Common myeloid progenitor, CD34-positive (primary cell): ENCODE measurements around the gene CELF5.
"Not testable (repeated sequence)": the region's sequence is repeated elsewhere in the genome, so short reads cannot be mapped to it uniquely, and the experiment has no call there.

Source experiments
- CTCF ChIA-PET: fragments of 350-600 bp; sonication (Branson Sonifier 250); formaldehyde crosslinking; loops from one replicate; lab custom pipeline; 2021; ENCODE audit warnings: antibody characterized with exemption; lab: Charles Lee
- POLR2A ChIA-PET: fragments of 350-600 bp; sonication (Branson Sonifier 250); formaldehyde crosslinking; loops from one replicate; lab custom pipeline; 2021; ENCODE audit warnings: antibody characterized with exemption; lab: Charles Lee
- DNase-seq, 3 donors: peaks; one replicate each; pipeline versions ENCODE4 v3.0.0 to v3.0.0-alpha.2; 2013
- H3K27ac ChIP-seq, 2 experiments: 1 replicate in 1 of 2; 2 replicates in 1 of 2; pipeline ENCODE4 v1.7.0; 2013; ENCODE audit warnings: inconsistent platforms in 2 of 2, low read length in 2 of 2, mild to moderate bottlenecking in 2 of 2, low read depth in 1 of 2, moderate library complexity in 1 of 2; ENCODE audit not compliant: severe bottlenecking in 2 of 2, insufficient read depth in 1 of 2, poor library complexity in 1 of 2
- H3K27me3 ChIP-seq, 5 experiments: replicated peaks in 2 of 5; 1 replicate in 3 of 5; 2 replicates in 2 of 5; pipeline versions ENCODE4 v1.6.1 to v1.7.0; 2013; ENCODE audit warnings: low read length in 4 of 5, mild to moderate bottlenecking in 2 of 5, moderate library complexity in 2 of 5, inconsistent platforms in 1 of 5; ENCODE audit not compliant: insufficient read depth in 5 of 5, control insufficient read depth in 4 of 5
- H3K36me3 ChIP-seq, 4 experiments: 1 replicate in 2 of 4; 2 replicates in 2 of 4; pipeline versions ENCODE4 v1.6.1 to v1.7.0; 2013; ENCODE audit warnings: low read length in 3 of 4, control low read depth in 1 of 4, mild to moderate bottlenecking in 1 of 4; ENCODE audit not compliant: control insufficient read depth in 4 of 4, insufficient read depth in 4 of 4
- H3K4me1 ChIP-seq, 4 experiments: 1 replicate in 3 of 4; 2 replicates in 1 of 4; pipeline versions ENCODE4 v1.6.1 to v1.7.1; 2013; ENCODE audit warnings: low read length in 3 of 4, mild to moderate bottlenecking in 3 of 4, control low read depth in 1 of 4, inconsistent platforms in 1 of 4, moderate library complexity in 1 of 4; ENCODE audit not compliant: control insufficient read depth in 4 of 4, insufficient read depth in 4 of 4; ENCODE audit errors: control extremely low read depth in 1 of 4
- H3K4me3 ChIP-seq, 7 experiments: 1 replicate in 4 of 7; 2 replicates in 3 of 7; pipeline versions ENCODE4 v1.5.1 to v1.7.0; 2013; ENCODE audit warnings: mild to moderate bottlenecking in 7 of 7, low read length in 6 of 7, moderate library complexity in 6 of 7, inconsistent platforms in 2 of 7, low read depth in 2 of 7, control low read depth in 1 of 7; ENCODE audit not compliant: insufficient read depth in 4 of 7, control insufficient read depth in 1 of 7; ENCODE audit errors: extremely low read depth in 1 of 7
- H3K9me3 ChIP-seq, 5 experiments: 1 replicate in 4 of 5; 2 replicates in 1 of 5; pipeline versions ENCODE4 v1.6.1 to v1.7.1; 2013; ENCODE audit warnings: low read length in 4 of 5, mild to moderate bottlenecking in 2 of 5, inconsistent platforms in 1 of 5, low read depth in 1 of 5, moderate library complexity in 1 of 5; ENCODE audit not compliant: control insufficient read depth in 4 of 5, insufficient read depth in 2 of 5; ENCODE audit errors: control extremely low read depth in 1 of 5
- WGBS: methylation state at CpG from one replicate; pipeline ENCODE4 v1.1.5; 2013; ENCODE audit not compliant: insufficient coverage; 5-methylcytosine and 5-hydroxymethylcytosine counted together

The CELF5 gene

GRCh38 chr19:3284759-3285646, 60.5 kb downstream of the CELF5 start:
- H3K4me3 ChIP-seq, result peak overlapping the region; percentile 26 to 71 (median 46)
- WGBS, result 3% methylated on average over 11 of the region's 38 CpGs
- POLR2A ChIA-PET, result no interaction called here

DNA sequence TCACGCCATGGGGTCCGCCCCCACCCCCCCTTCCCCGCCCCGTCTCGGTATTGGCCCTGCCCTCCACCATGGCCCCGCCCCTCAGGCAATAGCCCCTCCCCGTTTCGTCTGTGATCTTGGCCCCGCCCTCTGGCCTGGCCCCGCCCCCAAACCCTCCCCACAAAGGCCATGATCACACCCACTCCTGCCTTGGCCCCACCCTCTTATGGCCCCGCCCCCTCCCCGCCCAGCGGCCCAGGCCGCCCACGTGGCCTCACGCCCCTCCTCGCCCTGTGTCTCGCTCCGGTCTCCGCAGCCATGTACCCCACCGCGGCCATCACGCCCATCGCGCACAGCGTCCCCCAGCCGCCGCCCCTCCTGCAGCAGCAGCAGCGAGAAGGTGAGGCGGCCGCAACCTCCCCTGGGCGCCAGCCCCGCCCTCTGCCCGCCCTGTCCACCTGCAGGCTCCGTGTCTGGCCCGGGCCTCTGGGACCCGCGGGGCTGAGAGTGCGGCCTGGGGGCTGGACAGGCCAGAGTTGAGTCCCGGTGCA, 61.3 kb downstream of the CELF5 start:
- Histone ChIP-seq H3K27ac (no peak overlapping the region), H3K27me3 (peaks cover 0 to 21% (median 14%) of the 10 kb centered on the region in 5 experiments), H3K4me1 (peaks cover 0 to 15% (median 11%) of the 10 kb centered on the region in 4 experiments), H3K9me3 (no peaks in the 10 kb centered on the region), H3K4me3 (peak overlapping the region in 3 of 7 experiments; percentile 24 to 64 (median 53)), H3K36me3 (no peaks in the 10 kb centered on the region)
- ChIA-PET CTCF (interaction anchor here (1.5 kb wide), 1 partner anchor 11 kb away, joined by 4 read pairs; no protein-coding TSS in a partner anchor), POLR2A (no interaction called here)
- 3% methylated on average over 12 of the region's 40 CpGs for WGBS
- peak; percentile 69 to 79 (median 77) for DNase-seq

More at GRCh38 chr19:3284759-3285646, 60.5 kb downstream of the CELF5 start:
- H3K4me1 ChIP-seq, result peaks cover 0 to 15% (median 11%) of the 10 kb centered on the region in 4 experiments
- H3K27me3 ChIP-seq, result peaks cover 0 to 18% (median 11%) of the 10 kb centered on the region in 5 experiments
- H3K27ac ChIP-seq, result peak overlapping the region in 1 of 2 experiments; percentile 64
- no peaks in the 10 kb centered on the region for H3K9me3 ChIP-seq
- no peaks in the 10 kb centered on the region for H3K36me3 ChIP-seq
- peak; percentile 84 to 88 (median 88) for DNase-seq
- CTCF ChIA-PET, result interaction anchor here (0.8 to 1.7 kb wide), 4 partner anchors 9 to 31 kb away, joined by 3 to 4 read pairs (median 4); no protein-coding TSS in a partner anchor

DNA sequence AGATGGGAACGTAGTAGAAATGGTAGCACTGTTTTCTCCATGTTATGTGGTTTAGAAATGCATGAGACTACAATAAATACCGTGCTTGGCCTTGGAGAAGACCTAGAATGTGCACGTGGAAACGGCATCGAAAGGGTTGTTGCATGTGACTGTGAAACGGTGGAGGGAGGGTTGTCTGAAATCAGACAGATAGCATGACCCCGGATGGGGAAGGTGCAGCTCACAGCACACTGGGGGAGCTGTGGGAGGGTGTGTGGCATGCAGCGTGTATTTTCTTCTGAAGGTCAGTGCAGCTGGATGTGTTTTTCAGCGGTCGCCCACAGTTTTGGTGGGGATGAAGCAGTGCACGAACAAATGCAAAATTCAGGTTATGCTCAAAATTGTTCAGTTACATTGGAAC, 63.4 kb downstream of the CELF5 start:
- H3K4me1 ChIP-seq, result peaks cover 0 to 15% (median 11%) of the 10 kb centered on the region in 4 experiments
- WGBS, result 65% methylated on average over 11 of the region's 11 CpGs
- H3K36me3 ChIP-seq, result no peaks in the 10 kb centered on the region
- no peak overlapping the region for H3K27ac ChIP-seq
- H3K4me3 ChIP-seq, result no peak overlapping the region
- ChIA-PET POLR2A (interaction anchor here (0.6 kb wide), 1 partner anchor 14 kb away, joined by 3 read pairs; no protein-coding TSS in a partner anchor), CTCF (interaction anchor here (1.0 kb wide), 1 partner anchor 203 kb away, joined by 3 read pairs; no protein-coding TSS in a partner anchor)
- peaks cover 0 to 29% (median 8%) of the 10 kb centered on the region in 5 experiments for H3K27me3 ChIP-seq
- H3K9me3 ChIP-seq, result no peaks in the 10 kb centered on the region
- DNase-seq, result no peak

GRCh38 chr19:3288437-3288836, 64.0 kb downstream of the CELF5 start:
- peaks cover 0 to 29% (median 8%) of the 10 kb centered on the region in 5 experiments for H3K27me3 ChIP-seq
- H3K9me3 ChIP-seq, POLR2A ChIA-PET, H3K4me3 ChIP-seq, H3K36me3 ChIP-seq, H3K27ac ChIP-seq, DNase-seq: not testable (repeated sequence)
- WGBS, result 82% methylated on average over 3 of the region's 5 CpGs
- CTCF ChIA-PET, result interaction anchor here (1.0 to 1.5 kb wide), 2 partner anchors 16 to 203 kb away, joined by 3 to 5 read pairs; no protein-coding TSS in a partner anchor
- peaks cover 0 to 15% (median 11%) of the 10 kb centered on the region in 4 experiments for H3K4me1 ChIP-seq

GRCh38 chr19:3289971-3290569, 65.6 kb downstream of the CELF5 start:
- Histone ChIP-seq H3K27ac (no peak overlapping the region), H3K4me3 (no peak overlapping the region), H3K9me3 (no peaks in the 10 kb centered on the region), H3K27me3 (peaks cover 0 to 31% (median 13%) of the 10 kb centered on the region in 5 experiments), H3K4me1 (peaks cover 0 to 7% (median 5%) of the 10 kb centered on the region in 4 experiments), H3K36me3 (no peaks in the 10 kb centered on the region)
- WGBS, result 45% methylated on average over 13 of the region's 23 CpGs
- ChIA-PET POLR2A (no interaction called here), CTCF (no interaction called here)
- DNase-seq, result no peak

DNA sequence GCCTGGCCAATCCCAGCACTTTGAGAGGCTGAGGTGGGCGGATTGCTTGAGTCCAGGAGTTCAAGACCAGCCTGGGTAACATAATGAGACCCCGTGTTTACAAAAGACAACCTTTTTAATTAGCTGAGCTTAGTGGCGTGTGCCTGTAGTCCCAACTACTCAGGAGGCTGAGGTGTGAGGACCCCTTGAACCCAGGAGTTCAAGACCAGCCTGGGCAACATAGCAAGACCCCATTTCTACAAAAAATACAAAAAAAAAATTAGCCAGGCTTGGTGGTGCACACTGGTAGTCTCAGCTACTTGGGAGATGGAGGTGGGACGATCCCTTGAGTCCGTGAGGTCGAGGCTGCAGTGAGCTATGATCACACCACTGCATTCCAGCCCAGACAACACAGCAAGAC, 66.4 kb downstream of the CELF5 start:
- WGBS, result 94% methylated on average over 3 of the region's 6 CpGs
- H3K27ac ChIP-seq, DNase-seq, H3K4me1 ChIP-seq, H3K36me3 ChIP-seq, POLR2A ChIA-PET, H3K4me3 ChIP-seq, H3K9me3 ChIP-seq: not testable (repeated sequence)
- H3K27me3 ChIP-seq, result peaks cover 0 to 31% (median 13%) of the 10 kb centered on the region in 5 experiments
- CTCF ChIA-PET, result interaction anchor here (0.7 to 1.5 kb wide), 2 partner anchors 10 to 11 kb away, joined by 3 read pairs; no protein-coding TSS in a partner anchor
